Measurements from ENCODE around the gene CYBB.
"Not testable (repeated sequence)": the region's sequence is repeated elsewhere in the genome, so short reads cannot be mapped to it uniquely, and the experiment has no call there.

The CYBB gene

GRCh38 chrX:37757082-37757481, 22.8 kb upstream of the CYBB start:
- H3K36me3 ChIP-seq (ENCODE audit: control insufficient read depth, insufficient read depth, low read length), result no peaks in the 10 kb centered on the region
- no peak overlapping the region for H3K27ac ChIP-seq (ENCODE audit: insufficient read depth, low read length, poor library complexity, severe bottlenecking)
- no peak overlapping the region for H3K4me3 ChIP-seq (ENCODE audit: insufficient read depth, low read depth, low read length, poor library complexity, severe bottlenecking)
- DNase-seq, result no peak
- H3K9me3 ChIP-seq (ENCODE audit: control insufficient read depth, low read length), result no peaks in the 10 kb centered on the region
- H3K4me1 ChIP-seq (ENCODE audit: control insufficient read depth, insufficient read depth, low read length, poor library complexity, severe bottlenecking), result peaks cover 23% of the 10 kb centered on the region
- H3K27me3 ChIP-seq (replicated peaks; ENCODE audit: control insufficient read depth, insufficient read depth, low read length, poor library complexity, severe bottlenecking), result no peaks in the 10 kb centered on the region

GRCh38 chrX:37759351-37759750, 20.5 kb upstream of the CYBB start:
- DNase-seq, result no peak
- no peaks in the 10 kb centered on the region for H3K36me3 ChIP-seq (ENCODE audit: control insufficient read depth, insufficient read depth, low read length)
- H3K27me3 ChIP-seq (replicated peaks; ENCODE audit: control insufficient read depth, insufficient read depth, low read length, poor library complexity, severe bottlenecking), result no peaks in the 10 kb centered on the region
- no peak overlapping the region for H3K27ac ChIP-seq (ENCODE audit: insufficient read depth, low read length, poor library complexity, severe bottlenecking)
- no peaks in the 10 kb centered on the region for H3K9me3 ChIP-seq (ENCODE audit: control insufficient read depth, low read length)
- H3K4me1 ChIP-seq (ENCODE audit: control insufficient read depth, insufficient read depth, low read length, poor library complexity, severe bottlenecking), result peaks cover 11% of the 10 kb centered on the region
- H3K4me3 ChIP-seq (ENCODE audit: insufficient read depth, low read depth, low read length, poor library complexity, severe bottlenecking), result no peak overlapping the region

GRCh38 chrX:37759878-37760418, 19.9 kb upstream of the CYBB start:
- H3K4me3 ChIP-seq (ENCODE audit: insufficient read depth, low read depth, low read length, poor library complexity, severe bottlenecking), result no peak overlapping the region
- H3K4me1 ChIP-seq (ENCODE audit: control insufficient read depth, insufficient read depth, low read length, poor library complexity, severe bottlenecking), result peaks cover 5% of the 10 kb centered on the region
- no peaks in the 10 kb centered on the region for H3K9me3 ChIP-seq (ENCODE audit: control insufficient read depth, low read length)
- DNase-seq, result no peak
- no peaks in the 10 kb centered on the region for H3K27me3 ChIP-seq (replicated peaks; ENCODE audit: control insufficient read depth, insufficient read depth, low read length, poor library complexity, severe bottlenecking)
- no peaks in the 10 kb centered on the region for H3K36me3 ChIP-seq (ENCODE audit: control insufficient read depth, insufficient read depth, low read length)
- H3K27ac ChIP-seq (ENCODE audit: insufficient read depth, low read length, poor library complexity, severe bottlenecking), result no peak overlapping the region

GRCh38 chrX:37763400-37763799, 16.5 kb upstream of the CYBB start:
- H3K27ac ChIP-seq (ENCODE audit: insufficient read depth, low read length, poor library complexity, severe bottlenecking), result no peak overlapping the region
- no peak overlapping the region for H3K4me3 ChIP-seq (ENCODE audit: insufficient read depth, low read depth, low read length, poor library complexity, severe bottlenecking)
- no peaks in the 10 kb centered on the region for H3K36me3 ChIP-seq (ENCODE audit: control insufficient read depth, insufficient read depth, low read length)
- H3K4me1 ChIP-seq (ENCODE audit: control insufficient read depth, insufficient read depth, low read length, poor library complexity, severe bottlenecking), result no peaks in the 10 kb centered on the region
- DNase-seq, result no peak
- no peaks in the 10 kb centered on the region for H3K27me3 ChIP-seq (replicated peaks; ENCODE audit: control insufficient read depth, insufficient read depth, low read length, poor library complexity, severe bottlenecking)
- H3K9me3 ChIP-seq (ENCODE audit: control insufficient read depth, low read length), result no peaks in the 10 kb centered on the region

- Histone ChIP-seq H3K27me3 (replicated peaks; ENCODE audit: control insufficient read depth, insufficient read depth, low read length, poor library complexity, severe bottlenecking) (no peaks in the 10 kb centered on the region), H3K4me3 (ENCODE audit: insufficient read depth, low read depth, low read length, poor library complexity, severe bottlenecking) (no peak overlapping the region), H3K9me3 (ENCODE audit: control insufficient read depth, low read length) (no peaks in the 10 kb centered on the region), H3K27ac (ENCODE audit: insufficient read depth, low read length, poor library complexity, severe bottlenecking) (no peak overlapping the region), H3K4me1 (ENCODE audit: control insufficient read depth, insufficient read depth, low read length, poor library complexity, severe bottlenecking) (no peaks in the 10 kb centered on the region), H3K36me3 (ENCODE audit: control insufficient read depth, insufficient read depth, low read length) (no peaks in the 10 kb centered on the region)
- DNase-seq, result no peak
These were observed 14.4 kb upstream of the CYBB start for GRCh38 chrX:37765507-37765906.

GRCh38 chrX:37767430-37767829, 12.4 kb upstream of the CYBB start:
- no peaks in the 10 kb centered on the region for H3K9me3 ChIP-seq (ENCODE audit: control insufficient read depth, low read length)

GRCh38 chrX:37768866-37769265, 11.0 kb upstream of the CYBB start:
- not testable (repeated sequence) for DNase-seq; H3K36me3 ChIP-seq (ENCODE audit: control insufficient read depth, insufficient read depth, low read length); H3K9me3 ChIP-seq (ENCODE audit: control insufficient read depth, low read length); H3K27ac ChIP-seq (ENCODE audit: insufficient read depth, low read length, poor library complexity, severe bottlenecking); H3K4me3 ChIP-seq (ENCODE audit: insufficient read depth, low read depth, low read length, poor library complexity, severe bottlenecking); H3K4me1 ChIP-seq (ENCODE audit: control insufficient read depth, insufficient read depth, low read length, poor library complexity, severe bottlenecking); H3K27me3 ChIP-seq (replicated peaks; ENCODE audit: control insufficient read depth, insufficient read depth, low read length, poor library complexity, severe bottlenecking)

More at GRCh38 chrX:37767430-37767829, 12.4 kb upstream of the CYBB start:
- no peaks in the 10 kb centered on the region for H3K4me1 ChIP-seq (ENCODE audit: control insufficient read depth, insufficient read depth, low read length, poor library complexity, severe bottlenecking)
- no peak for DNase-seq
- no peaks in the 10 kb centered on the region for H3K27me3 ChIP-seq (replicated peaks; ENCODE audit: control insufficient read depth, insufficient read depth, low read length, poor library complexity, severe bottlenecking)
- H3K27ac ChIP-seq (ENCODE audit: insufficient read depth, low read length, poor library complexity, severe bottlenecking), result no peak overlapping the region
- no peaks in the 10 kb centered on the region for H3K36me3 ChIP-seq (ENCODE audit: control insufficient read depth, insufficient read depth, low read length)
- H3K4me3 ChIP-seq (ENCODE audit: insufficient read depth, low read depth, low read length, poor library complexity, severe bottlenecking), result no peak overlapping the region

- H3K27me3 ChIP-seq (replicated peaks; ENCODE audit: control insufficient read depth, insufficient read depth, low read length, poor library complexity, severe bottlenecking), result no peaks in the 10 kb centered on the region
- H3K4me3 ChIP-seq (ENCODE audit: insufficient read depth, low read depth, low read length, poor library complexity, severe bottlenecking), result no peak overlapping the region
- H3K4me1 ChIP-seq (ENCODE audit: control insufficient read depth, insufficient read depth, low read length, poor library complexity, severe bottlenecking), result peaks cover 3% of the 10 kb centered on the region
- no peaks in the 10 kb centered on the region for H3K36me3 ChIP-seq (ENCODE audit: control insufficient read depth, insufficient read depth, low read length)
- DNase-seq, result no peak
- H3K27ac ChIP-seq (ENCODE audit: insufficient read depth, low read length, poor library complexity, severe bottlenecking), result no peak overlapping the region
- no peaks in the 10 kb centered on the region for H3K9me3 ChIP-seq (ENCODE audit: control insufficient read depth, low read length)
These were observed 3.4 kb upstream of the CYBB start for GRCh38 chrX:37776283-37776986.

GRCh38 chrX:37776987-37777325, 2.9 kb upstream of the CYBB start:
- no peak overlapping the region for H3K27ac ChIP-seq (ENCODE audit: insufficient read depth, low read length, poor library complexity, severe bottlenecking)
- no peaks in the 10 kb centered on the region for H3K27me3 ChIP-seq (replicated peaks; ENCODE audit: control insufficient read depth, insufficient read depth, low read length, poor library complexity, severe bottlenecking)
- H3K36me3 ChIP-seq (ENCODE audit: control insufficient read depth, insufficient read depth, low read length), result no peaks in the 10 kb centered on the region
- H3K4me3 ChIP-seq (ENCODE audit: insufficient read depth, low read depth, low read length, poor library complexity, severe bottlenecking), result no peak overlapping the region
- no peak for DNase-seq
- H3K4me1 ChIP-seq (ENCODE audit: control insufficient read depth, insufficient read depth, low read length, poor library complexity, severe bottlenecking), result peaks cover 3% of the 10 kb centered on the region
- H3K9me3 ChIP-seq (ENCODE audit: control insufficient read depth, low read length), result no peaks in the 10 kb centered on the region

GRCh38 chrX:37781081-37781480, 1.2 kb downstream of the CYBB start:
- DNase-seq, result no peak
- H3K27me3 ChIP-seq (replicated peaks; ENCODE audit: control insufficient read depth, insufficient read depth, low read length, poor library complexity, severe bottlenecking), result no peaks in the 10 kb centered on the region
- H3K36me3 ChIP-seq (ENCODE audit: control insufficient read depth, insufficient read depth, low read length), result no peaks in the 10 kb centered on the region
- H3K9me3 ChIP-seq (ENCODE audit: control insufficient read depth, low read length), result no peaks in the 10 kb centered on the region
- H3K4me3 ChIP-seq (ENCODE audit: insufficient read depth, low read depth, low read length, poor library complexity, severe bottlenecking), result no peak overlapping the region
- H3K4me1 ChIP-seq (ENCODE audit: control insufficient read depth, insufficient read depth, low read length, poor library complexity, severe bottlenecking), result peaks cover under 1% of the 10 kb centered on the region
- H3K27ac ChIP-seq (ENCODE audit: insufficient read depth, low read length, poor library complexity, severe bottlenecking), result no peak overlapping the region
